Activated naive CD4-positive, alpha-beta T cell (primary cell): Measurements from ENCODE around the gene DNAJC22.

Experiments
- DNase-seq, 4 experiments: peaks; one replicate each; lab custom pipeline; 2025; lab: John Stamatoyannopoulos, UW

DNAJC22 gene

DNA sequence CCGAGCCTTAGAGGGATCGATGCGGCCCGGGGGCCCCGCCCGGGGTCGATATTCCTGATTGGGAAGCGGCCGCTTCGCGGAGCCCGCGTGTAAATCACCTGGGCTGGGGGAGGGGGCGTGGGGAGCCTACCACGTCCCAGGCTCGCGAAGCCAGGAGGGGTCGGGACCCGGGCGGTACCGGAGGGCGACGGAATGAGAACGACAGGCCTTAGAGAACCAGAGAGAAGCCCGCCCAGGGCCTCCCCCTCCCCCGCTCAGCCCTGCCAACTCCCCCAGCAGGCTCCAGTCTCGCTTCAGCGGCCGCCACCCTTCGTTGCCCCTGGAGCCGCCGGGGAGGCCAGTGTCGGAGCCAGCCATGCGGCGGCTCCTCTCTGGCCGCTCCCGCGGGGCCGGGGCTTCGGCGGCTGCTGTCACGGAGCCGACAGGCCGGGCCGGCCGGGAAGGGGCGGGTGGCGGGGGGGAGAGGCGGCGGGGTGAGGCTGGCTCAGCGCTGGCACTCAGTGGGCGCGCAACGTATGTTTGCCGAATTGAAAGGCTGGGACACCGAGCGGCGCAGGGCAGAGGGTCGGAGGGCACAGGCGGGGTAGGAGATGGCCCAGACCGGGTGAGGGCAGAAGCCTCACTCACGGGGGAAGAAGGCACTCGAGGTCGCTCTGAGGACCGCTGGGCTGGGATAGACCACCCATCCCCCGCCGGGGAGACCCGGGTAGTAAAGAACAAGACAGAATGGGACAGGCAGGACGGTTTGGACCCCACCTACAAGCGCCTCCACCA, 1.4 kb upstream of the DNAJC22 start:
- DNase-seq, result peak in 1 of 4 experiments; percentile 23

DNA sequence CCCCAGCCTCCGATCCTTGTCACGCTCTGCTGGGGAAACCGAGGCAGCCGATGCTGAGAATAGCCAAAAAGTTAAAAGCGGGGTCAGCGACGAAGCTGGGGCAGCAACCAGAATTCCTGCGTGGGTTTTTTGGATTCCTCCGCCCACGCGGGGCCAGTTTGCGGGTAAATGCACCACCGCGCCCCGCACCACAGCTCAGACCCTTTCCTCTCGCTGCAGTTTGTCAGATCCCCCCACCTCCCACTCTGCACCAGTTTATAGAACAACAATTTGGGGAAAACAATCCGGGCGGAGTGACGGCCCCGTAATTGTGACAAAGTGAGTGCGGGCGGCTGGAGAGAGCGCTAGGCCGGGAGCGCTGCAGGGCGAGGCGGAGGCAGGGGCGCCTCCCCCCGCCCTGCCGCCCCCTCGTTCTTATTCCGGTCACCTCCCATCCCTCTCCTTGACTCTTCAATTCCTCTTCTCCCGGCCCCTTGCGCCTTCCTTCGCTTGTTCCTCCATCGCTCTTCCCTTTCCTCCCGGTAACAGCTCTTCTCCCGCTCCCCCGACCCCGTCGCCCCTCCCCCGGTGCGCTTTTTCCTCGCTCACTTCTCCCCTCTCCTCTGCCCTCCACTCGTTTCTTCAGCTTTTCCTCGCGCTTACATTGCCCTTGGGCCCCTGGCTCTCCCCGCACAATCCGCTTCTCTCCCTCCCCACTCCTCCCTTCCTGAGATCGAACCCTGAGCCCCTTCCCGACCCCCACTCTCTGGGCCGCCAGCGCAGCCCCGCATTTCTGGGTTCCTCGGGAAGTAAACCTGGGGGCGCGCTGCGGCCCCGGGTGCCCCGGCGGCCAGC, 646 bp upstream of the DNAJC22 start:
- no peak for DNase-seq

DNA sequence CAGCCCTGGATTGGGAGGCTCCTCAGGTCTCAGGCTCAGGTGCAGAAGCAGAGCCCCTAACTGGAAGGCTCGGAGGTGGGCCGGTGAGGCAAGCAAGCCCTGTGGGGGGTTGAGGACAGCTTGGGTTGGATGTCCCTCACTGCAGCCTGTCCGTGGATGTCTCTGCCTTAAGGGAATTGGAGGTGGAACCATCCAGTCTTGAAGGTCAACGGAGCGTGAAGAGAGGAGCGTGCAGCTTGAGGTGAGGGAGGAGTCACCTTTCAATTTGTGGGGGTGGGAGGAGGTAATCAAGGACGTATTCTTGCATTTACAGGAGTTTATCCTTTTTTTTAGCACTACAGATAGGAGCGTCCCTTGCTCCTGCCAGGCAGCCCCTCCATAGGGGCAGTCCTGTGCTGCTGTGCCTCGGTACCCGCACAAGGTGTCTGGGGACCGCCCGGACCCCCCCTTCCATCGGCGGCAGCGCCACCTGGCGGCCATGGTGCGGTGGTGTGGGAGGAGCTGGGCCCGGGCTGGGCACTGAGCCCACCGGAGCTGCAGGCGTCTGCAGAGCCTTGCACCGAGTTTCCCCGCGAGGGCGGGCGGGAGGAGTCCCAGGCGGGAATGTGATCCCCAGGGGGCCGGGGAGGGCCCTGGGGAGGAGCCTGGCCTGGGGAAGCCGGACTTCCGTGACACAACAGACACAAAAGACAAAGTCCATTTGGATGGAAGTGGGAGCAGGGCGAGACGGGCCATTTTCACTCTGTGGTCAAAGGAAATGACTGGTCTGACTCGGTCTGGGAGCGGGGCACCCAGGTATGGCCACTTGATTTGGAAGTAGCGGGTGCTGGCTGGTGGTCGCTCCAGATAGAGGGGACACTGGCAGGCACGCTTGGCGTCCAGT, 864 bp downstream of the DNAJC22 start:
- DNase-seq, result peak; percentile 68 to 79 (median 68)

DNA sequence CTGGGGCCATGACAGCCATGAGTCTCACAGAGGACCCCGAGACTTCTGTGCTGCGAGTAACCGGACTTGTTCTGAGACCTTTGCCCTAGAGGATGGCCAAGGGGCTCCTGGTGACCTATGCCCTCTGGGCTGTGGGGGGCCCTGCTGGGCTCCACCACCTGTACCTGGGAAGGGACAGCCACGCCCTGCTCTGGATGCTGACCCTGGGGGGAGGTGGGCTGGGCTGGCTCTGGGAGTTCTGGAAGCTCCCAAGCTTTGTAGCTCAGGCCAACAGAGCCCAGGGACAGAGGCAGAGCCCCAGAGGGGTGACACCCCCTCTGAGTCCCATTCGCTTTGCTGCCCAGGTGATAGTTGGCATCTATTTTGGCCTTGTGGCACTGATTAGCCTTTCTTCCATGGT, 2.1 kb downstream of the DNAJC22 start:
- no peak for DNase-seq

DNA sequence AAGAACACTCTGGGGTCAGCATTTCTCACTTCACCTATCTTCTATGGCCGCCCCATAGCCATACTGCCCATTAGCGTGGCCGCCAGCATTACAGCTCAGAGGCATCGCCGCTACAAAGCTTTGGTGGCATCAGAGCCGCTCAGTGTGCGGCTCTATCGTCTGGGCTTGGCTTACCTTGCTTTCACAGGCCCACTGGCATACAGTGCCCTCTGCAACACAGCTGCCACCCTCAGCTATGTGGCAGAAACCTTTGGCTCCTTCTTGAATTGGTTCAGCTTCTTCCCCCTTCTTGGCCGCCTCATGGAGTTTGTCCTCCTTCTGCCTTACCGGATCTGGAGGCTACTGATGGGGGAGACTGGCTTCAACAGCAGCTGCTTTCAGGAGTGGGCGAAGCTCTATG, 2.6 kb downstream of the DNAJC22 start:
- DNase-seq, result no peak

DNA sequence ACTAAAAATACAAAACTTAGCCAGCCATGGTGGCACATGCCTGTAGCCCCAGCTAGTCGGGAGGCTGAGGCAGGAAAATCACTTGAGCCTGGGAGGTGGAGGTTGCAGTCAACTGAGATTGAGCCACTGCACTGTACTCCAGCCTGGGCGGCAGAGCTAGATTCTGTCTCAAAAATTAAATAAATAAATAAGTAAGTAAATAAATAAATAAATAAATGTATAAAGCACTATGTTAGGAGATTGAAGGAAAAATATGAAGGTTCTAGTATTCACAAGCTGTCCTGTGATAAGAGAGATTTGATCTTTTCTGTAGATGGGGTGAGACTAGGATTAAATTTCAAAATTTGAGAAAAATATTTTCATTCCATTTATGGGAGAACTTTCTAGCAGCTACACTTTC, 5.7 kb downstream of the DNAJC22 start:
- no peak for DNase-seq

DNA sequence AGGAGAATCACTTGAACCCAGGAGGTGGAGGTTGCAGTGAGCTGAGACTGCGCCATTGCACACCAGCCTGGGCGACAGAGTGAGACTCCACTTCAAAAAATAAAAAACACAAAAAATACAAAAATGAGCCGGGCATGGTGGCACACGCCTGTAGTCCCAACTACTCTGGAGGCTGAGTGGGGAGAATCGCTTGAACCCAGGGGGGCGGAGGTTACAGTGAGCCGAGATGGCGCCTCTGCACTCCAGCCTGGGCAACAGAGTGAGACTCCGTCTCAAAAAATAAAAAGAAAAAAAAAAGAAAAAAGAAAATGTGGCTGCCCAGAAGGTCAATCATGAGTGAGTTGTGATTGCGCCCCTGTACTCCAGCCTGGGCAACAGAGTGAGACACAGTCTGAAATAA, 9.2 kb downstream of the DNAJC22 start:
- no peak for DNase-seq

DNA sequence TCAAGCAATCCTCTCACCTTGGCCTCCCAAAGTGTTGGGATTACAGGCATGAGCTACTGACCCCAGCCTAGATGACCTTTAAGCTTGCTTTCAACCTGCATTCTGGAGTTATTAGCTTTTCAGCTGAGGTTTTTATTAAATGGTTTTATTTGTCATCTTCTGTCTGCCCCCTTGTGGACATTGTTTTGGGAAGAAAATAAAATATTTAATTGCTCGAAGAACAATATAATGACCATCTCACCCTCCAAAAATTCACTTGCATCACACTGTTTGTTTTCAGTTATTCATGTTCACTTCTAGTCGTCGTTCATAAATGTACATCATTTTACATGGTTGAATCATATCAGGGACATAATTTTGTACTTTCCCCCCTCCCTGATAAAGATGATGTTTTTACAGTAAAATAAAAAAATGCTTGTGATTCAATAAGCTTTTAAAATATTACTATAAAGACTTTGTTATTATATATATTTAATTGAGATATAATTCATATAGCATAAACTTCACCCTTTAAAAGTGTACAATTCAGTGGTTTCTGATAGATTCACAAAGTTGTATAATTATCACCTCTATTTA, 10.5 kb downstream of the DNAJC22 start:
- DNase-seq, result no peak

DNA sequence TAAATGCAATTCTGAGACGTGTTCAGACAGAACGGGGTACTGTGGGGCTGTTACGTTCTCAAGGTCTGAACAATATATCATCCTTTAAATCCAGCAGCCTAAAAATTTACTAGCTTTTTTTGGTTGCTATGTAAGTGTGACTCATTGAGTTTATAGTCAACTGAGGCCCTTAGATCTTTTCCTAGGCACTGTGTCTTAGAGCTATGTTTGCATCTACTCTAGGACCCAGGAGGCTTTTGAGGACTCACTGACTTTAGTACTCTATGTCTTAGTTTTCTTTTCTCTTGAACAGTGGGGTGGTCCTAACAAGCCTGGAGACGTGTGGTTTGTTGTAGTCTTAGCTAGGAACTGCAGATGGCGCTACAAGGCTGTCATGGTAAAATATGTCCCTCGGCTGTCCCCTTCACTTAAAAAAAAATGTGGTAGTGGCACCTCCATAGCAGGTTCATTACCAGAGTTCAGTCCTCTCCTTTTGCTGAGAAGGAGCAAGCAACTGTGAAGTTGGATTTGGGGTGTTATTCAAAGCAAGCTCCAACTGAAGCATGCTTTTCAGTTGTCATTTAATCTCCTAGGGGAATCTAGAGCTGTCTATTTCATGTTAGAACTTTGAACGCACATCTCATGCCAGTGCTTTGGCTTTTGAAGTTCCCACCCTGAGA, 11.9 kb downstream of the DNAJC22 start:
- no peak for DNase-seq

DNA sequence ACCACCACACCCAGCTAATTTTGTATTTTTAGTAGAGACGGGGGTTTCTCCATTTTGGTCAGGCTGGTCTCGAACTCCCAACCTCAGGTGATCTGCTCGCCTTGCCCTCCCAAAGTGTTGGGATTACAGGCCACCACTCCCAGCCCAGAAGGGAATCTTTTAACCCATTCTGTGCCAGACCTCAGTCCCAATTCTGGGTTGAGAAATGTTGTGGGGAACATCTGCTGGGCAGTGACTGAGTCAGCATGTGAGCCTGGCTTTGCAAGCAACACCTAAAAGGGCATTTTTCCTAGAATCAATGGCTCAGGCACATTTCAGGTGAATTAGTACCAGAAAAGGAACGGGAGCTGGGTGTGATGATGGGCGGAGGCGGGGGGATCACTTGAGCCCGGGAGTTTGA, 13.0 kb downstream of the DNAJC22 start:
- DNase-seq, result no peak

DNA sequence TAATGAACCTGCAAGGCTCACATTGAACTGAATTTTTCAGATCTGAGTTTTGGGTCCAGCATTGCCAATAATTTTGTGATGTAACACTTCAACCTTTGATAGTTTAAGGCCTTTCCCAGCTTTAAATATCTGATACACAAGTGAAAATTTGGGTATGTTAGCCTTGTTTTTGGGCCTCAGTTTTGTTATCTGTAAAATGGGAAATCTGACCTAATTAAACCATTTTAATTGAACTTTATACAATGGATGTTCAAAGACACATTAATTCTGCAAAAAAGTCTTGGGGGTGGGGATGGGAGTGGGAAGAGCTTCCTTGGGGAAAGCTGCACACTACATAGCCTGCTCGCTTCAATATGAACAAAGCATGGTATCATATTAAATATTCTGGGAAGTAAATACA, 15.4 kb downstream of the DNAJC22 start:
- DNase-seq, result no peak

DNA sequence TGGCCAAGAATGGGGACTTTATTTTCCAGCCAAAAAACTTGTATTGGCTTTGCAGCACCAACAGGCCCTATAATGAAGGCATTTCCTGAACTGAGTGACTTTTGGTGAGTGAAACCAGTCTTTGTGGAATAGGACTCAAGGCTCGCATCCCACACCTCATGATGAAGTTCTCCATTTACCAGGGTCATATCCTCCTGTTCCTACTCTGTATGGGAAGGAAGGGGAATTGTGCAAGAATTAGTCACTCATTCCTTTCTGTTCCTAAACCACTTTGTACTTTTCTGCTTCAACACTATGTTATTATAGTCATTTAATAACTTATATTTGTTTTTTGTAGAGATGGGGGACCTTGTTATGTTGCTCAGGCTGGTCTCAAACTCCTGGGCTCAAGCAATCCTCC, 18.3 kb downstream of the DNAJC22 start:
- no peak for DNase-seq

DNA sequence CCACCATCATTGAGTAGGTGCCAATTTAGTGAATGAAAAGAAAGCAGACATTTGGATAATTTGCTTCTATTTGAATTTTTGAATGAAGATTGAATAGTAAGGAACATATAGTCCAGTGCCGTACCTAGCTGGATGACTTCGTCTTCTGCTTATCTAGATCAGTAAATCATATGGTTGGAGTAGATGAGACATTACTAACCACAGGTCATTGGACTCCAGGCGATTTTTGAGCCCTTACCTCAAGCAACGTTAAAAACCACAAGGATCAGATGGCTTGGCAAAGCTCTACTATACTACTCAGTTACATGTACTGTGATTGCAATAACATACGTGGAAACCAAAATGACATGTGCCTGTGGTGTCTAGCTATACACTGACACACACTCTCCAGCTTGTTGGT, 18.9 kb downstream of the DNAJC22 start:
- DNase-seq, result no peak

DNA sequence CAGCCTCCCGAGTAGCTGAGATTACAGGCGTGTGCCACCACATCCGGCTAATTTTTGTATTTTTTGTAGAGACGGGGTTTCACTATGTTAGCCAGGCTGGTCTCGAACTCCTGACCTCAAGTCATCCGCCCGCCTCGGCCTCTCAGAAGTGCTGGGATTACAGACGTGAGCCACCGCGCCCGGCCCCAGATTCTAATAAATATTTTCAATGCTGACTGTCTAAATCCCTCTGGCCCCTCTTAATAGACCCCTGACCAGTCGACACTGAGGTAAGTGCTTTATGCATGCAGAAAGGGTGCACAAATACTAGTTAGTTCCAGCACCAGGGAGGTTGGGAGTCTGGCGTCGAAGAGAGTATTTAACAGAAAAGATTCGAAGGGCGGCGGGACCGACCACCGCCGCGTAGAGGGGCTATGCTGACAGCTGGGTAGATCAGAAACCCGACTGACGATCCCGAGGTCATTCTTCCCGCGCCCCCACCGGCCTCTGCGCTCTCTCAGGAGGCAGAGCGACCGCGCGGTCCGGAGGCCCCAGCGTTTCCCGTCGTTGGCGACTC, 19.5 kb downstream of the DNAJC22 start:
- no peak for DNase-seq

DNA sequence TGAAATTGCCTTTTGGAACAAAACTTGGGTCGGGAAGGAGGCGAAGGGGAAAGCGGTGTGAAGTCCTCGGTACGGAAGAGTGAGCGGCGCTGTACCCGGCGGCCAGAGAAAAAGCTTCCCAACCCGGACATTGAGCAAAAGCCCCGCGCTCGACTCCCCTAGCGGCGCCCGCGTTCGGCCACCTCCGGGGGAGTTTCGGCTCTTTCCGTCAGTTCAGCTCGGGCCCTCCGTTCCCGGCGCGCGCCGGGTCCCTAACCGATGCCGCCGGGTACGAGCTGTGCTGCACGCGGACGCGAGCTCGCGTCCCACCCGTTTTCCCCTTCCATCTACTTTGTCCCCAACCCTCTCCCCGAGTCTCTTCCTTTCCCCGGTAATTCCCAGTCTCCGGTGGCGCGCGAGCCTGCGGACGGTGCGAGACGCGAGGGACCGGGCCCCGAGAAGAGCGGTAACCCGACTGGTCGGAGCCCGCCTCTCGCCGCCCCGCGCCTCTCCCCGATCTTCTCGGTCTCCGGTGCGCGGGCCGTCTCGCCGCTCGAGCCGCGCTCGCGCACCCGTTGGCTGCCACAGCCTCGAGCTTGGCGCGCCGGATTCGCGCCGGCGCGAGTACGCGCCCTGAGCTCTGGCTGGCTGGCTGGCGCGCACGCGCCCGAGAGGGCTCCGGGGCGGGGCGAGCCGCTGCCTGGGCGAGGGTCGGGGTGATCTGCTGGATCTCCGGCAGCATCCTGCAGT, 20.1 kb downstream of the DNAJC22 start:
- DNase-seq, result peak; percentile 52 to 86 (median 68)

DNA sequence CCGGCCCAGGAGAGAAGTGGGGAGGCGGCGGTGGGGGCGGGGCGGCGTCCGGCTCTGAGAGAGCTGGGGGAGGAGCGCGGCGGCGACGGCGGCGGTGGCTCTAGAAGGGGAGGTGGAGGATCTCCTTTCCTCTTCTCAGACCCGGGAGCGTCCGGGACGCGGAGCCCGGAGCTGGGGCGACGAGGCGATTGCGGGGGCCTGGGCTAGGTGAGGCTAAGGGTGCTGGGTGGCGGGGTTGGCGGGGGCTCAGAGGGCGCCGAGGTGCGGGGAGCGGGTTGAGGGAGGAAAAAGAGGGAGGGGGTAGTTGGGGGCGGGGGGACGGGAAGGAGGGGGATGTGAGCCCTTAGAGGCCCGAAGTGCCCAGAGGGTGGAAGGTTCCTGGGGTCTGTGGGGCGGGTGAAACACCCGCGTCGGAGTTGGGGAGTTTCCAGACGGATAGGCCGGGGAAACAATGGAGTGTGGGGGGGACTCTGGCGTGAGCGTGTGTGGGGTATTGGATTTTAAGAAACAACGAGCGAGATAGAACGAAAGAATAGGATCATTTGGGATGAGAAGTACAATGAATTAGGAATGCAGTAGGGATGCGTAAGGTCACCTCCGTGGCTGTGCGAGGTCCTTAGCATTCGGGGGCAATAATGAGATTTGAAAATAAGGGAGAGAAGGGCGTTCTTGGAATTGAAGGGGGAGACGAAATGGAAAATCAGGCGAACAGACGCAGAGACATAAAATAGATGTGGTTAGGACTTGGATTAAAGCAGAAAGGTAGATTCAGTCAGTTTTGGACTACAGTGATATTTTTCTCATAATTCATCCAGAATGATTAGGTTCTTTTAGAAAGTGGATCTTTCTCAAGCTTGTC, 20.9 kb downstream of the DNAJC22 start, which contains the start of gene SPATS2:
Gene SPATS2 (plus strand): TSS at position 82 of the 859 bp plus-strand sequence. CDS start 93,551 bp downstream, outside the sequence.
- no peak for DNase-seq

DNA sequence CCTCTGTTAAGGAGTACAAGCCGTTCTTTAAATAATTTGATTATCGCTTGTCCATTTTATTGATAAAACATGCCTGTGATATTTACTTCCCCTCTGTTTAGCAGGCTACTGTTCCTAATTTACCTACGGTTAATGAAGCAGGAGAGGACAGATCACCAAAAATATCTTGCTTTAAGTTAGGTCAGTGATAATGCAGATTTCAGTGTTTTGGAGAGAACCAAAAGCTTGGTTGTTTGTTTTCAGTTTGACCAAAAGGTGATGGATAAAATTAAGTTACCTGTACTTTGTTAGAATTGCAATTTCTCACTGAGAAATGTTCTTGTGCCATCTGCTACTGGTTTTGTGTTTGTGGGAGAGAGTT, 21.5 kb downstream of the DNAJC22 start:
- DNase-seq, result no peak

DNA sequence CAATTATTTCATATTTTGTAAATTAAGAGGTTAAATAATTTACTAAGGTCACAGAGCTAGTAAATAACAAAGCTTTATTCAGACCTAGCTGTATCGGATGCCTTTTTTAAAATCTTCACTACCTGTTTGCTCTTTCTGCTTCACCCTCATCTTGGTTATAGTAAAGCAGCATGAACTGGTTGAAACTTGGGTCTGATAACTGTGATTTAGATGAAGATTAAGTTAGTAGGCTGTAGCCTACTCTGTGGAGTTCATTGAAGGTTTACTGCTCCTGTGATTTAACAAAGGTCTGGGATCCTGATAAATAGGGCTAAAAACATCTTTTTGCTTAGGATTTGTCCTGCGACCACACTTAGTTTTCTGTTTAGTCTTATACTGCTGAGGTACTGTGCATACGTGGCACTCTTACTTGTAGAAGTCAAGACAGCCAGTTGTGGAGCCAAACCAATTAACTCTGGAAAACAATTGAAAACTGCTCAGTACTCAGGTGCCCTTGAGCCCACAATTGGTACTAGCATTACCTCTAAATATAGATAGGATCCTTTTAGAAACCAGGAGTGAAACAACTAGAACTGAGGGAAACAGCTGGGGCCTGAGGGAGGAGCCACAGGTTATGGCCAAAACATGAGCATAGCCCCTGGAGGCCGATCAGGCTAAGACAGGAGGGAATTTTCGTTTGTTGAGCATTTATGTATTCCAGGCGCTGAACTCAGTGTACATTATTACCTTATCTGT, 22.9 kb downstream of the DNAJC22 start:
- no peak for DNase-seq

DNA sequence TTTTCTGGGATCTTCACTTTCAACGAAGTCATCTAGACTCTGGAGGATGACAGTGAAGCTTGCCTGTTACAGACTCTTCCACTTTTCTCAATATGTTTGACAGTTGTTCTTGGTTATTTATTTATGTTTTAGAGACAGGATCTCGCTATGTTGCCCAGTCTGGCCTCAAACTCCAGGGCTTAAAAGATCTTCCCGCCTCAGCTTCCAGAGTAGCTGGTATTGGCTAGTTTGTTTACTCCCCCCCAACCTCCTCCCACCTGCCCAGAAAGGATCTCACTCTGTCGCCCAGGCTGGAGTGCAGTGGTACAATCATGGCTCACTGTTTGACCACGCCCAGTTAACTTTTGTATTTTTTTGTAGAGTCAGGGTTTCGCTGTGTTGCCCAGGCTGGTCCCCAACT, 23.9 kb downstream of the DNAJC22 start:
- DNase-seq, result no peak
